Measurements from ENCODE around the gene PTPN4.

PTPN4 gene

GRCh38 chr2:120005834-120006521, 246.3 kb downstream of the PTPN4 start:
- no peak overlapping the region for H3K9ac ChIP-seq (ENCODE audit: low read depth in 1 of 2, low read length in 2 of 2)
- no peak overlapping the region for H3K27ac ChIP-seq (ENCODE audit: low read depth in 2 of 2, low read length in 2 of 2)
- H3K4me3 ChIP-seq (ENCODE audit: low read length in 2 of 2), result no peak overlapping the region
- no peaks in the 10 kb centered on the region for H3K4me1 ChIP-seq (ENCODE audit: control insufficient read depth in 2 of 2, insufficient read depth in 2 of 2, low read length in 2 of 2)
- H3K27me3 ChIP-seq (ENCODE audit: control insufficient read depth in 2 of 2, insufficient read depth in 2 of 2, low read length in 2 of 2), result no peaks in the 10 kb centered on the region
- no peaks in the 10 kb centered on the region for H3K36me3 ChIP-seq (ENCODE audit: control insufficient read depth in 2 of 2, insufficient read depth in 2 of 2, low read length in 2 of 2)
- H3K9me3 ChIP-seq (ENCODE audit: control insufficient read depth in 2 of 2, low read length in 2 of 2), result no peaks in the 10 kb centered on the region

GRCh38 chr2:120007851-120008250, 248.1 kb downstream of the PTPN4 start:
- H3K4me3 ChIP-seq (ENCODE audit: low read length in 2 of 2), result no peak overlapping the region
- H3K4me1 ChIP-seq (ENCODE audit: control insufficient read depth in 2 of 2, insufficient read depth in 2 of 2, low read length in 2 of 2), result peaks cover 4 to 6% of the 10 kb centered on the region in 2 donors
- H3K27ac ChIP-seq (ENCODE audit: low read depth in 2 of 2, low read length in 2 of 2), result no peak overlapping the region
- H3K9ac ChIP-seq (ENCODE audit: low read depth in 1 of 2, low read length in 2 of 2), result no peak overlapping the region
- no peaks in the 10 kb centered on the region for H3K36me3 ChIP-seq (ENCODE audit: control insufficient read depth in 2 of 2, insufficient read depth in 2 of 2, low read length in 2 of 2)
- H3K27me3 ChIP-seq (ENCODE audit: control insufficient read depth in 2 of 2, insufficient read depth in 2 of 2, low read length in 2 of 2), result no peaks in the 10 kb centered on the region
- H3K9me3 ChIP-seq (ENCODE audit: control insufficient read depth in 2 of 2, low read length in 2 of 2), result no peaks in the 10 kb centered on the region

DNA sequence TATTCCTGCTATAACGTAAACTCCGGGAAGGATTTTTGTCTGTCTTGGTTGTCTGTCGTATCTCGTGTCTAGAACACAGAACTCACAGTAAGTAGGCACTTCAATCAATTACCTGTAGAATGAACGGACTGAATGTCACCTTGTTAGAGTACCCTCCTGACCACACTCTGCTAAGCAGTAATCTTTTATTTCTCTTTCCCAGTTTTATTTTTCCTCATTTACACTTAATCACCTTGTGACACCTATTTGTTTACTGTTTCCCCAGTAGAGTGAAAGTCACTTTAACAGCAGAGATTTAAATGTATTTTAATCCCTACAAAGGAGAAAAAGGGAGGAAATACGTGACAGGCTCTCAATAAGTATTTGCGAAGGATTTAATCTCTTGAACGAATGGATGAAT, 252.6 kb downstream of the PTPN4 start:
- peaks cover 6 to 7% of the 10 kb centered on the region in 2 donors for H3K4me1 ChIP-seq (ENCODE audit: control insufficient read depth in 2 of 2, insufficient read depth in 2 of 2, low read length in 2 of 2)
- no peaks in the 10 kb centered on the region for H3K27me3 ChIP-seq (ENCODE audit: control insufficient read depth in 2 of 2, insufficient read depth in 2 of 2, low read length in 2 of 2)
- H3K27ac ChIP-seq (ENCODE audit: low read depth in 2 of 2, low read length in 2 of 2), result peak overlapping the region; percentile 63 to 83
- H3K9ac ChIP-seq (ENCODE audit: low read depth in 1 of 2, low read length in 2 of 2), result peak overlapping the region; percentile 60 to 89
- H3K9me3 ChIP-seq (ENCODE audit: control insufficient read depth in 2 of 2, low read length in 2 of 2), result no peaks in the 10 kb centered on the region
- peak overlapping the region; percentile 79 to 86 for H3K4me3 ChIP-seq (ENCODE audit: low read length in 2 of 2)
- no peaks in the 10 kb centered on the region for H3K36me3 ChIP-seq (ENCODE audit: control insufficient read depth in 2 of 2, insufficient read depth in 2 of 2, low read length in 2 of 2)

DNA sequence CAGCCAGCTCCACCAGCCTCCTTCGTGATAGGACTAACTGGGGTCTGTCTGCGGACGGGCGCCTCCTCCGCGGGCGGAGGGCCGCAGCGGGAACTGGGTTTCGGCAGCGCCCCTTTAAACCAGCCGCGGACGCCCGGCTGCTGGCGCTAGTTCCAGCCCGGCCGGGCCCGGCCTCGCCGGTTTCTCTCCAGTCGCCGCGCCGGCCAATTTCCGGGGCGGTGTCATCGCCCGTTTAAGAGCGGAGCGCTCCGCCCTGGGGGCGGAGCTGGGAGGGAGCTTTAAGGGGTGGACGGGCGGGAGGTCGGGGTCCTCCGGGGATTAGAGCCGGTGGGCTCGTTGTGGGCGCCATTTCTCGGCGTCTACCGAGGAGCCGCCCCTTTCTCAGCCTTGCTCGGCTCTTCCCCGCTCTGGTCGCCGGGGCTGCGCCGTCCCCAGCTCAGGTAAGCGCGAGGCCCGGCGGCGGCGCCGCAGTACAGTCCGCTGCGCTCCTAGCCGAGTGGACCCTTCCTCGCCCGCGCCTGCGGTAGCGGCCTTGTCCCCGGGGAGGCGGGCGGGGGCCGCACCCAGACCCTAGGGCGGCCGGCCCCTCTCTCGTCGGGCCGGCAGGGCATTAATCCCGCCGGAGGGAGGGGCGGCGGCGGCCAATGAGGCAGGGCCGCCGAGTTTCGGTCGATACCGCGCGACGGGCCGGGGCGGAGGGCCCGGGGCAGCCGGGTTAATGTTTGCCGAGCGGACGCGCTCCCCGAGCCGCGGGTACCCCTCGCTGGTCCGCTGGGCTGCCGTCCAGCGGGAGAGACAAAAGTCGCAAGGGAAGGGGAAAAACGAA, 253.3 kb downstream of the PTPN4 start, which contains the start of gene EPB41L5:
TSS of gene EPB41L5 (plus strand) at position 307 of the 826 bp plus-strand sequence. CDS start 6,008 bp downstream, outside the sequence.
- no peaks in the 10 kb centered on the region for H3K36me3 ChIP-seq (ENCODE audit: control insufficient read depth in 2 of 2, insufficient read depth in 2 of 2, low read length in 2 of 2)
- H3K4me1 ChIP-seq (ENCODE audit: control insufficient read depth in 2 of 2, insufficient read depth in 2 of 2, low read length in 2 of 2), result peaks cover 6 to 7% of the 10 kb centered on the region in 2 donors
- peak within 1 kb of the TSS; percentile 83 to 86 for H3K27ac ChIP-seq (ENCODE audit: low read depth in 2 of 2, low read length in 2 of 2)
- H3K9ac ChIP-seq (ENCODE audit: low read depth in 1 of 2, low read length in 2 of 2), result peak within 1 kb of the TSS; percentile 61 to 89
- peak within 1 kb of the TSS; percentile 79 to 86 for H3K4me3 ChIP-seq (ENCODE audit: low read length in 2 of 2)
- no peaks in the 10 kb centered on the region for H3K9me3 ChIP-seq (ENCODE audit: control insufficient read depth in 2 of 2, low read length in 2 of 2)
- no peaks in the 10 kb centered on the region for H3K27me3 ChIP-seq (ENCODE audit: control insufficient read depth in 2 of 2, insufficient read depth in 2 of 2, low read length in 2 of 2)

GRCh38 chr2:120013597-120014223, 254.0 kb downstream of the PTPN4 start:
- peaks cover 6 to 7% of the 10 kb centered on the region in 2 donors for H3K4me1 ChIP-seq (ENCODE audit: control insufficient read depth in 2 of 2, insufficient read depth in 2 of 2, low read length in 2 of 2)
- H3K27me3 ChIP-seq (ENCODE audit: control insufficient read depth in 2 of 2, insufficient read depth in 2 of 2, low read length in 2 of 2), result no peaks in the 10 kb centered on the region
- no peaks in the 10 kb centered on the region for H3K9me3 ChIP-seq (ENCODE audit: control insufficient read depth in 2 of 2, low read length in 2 of 2)
- H3K36me3 ChIP-seq (ENCODE audit: control insufficient read depth in 2 of 2, insufficient read depth in 2 of 2, low read length in 2 of 2), result no peaks in the 10 kb centered on the region
- H3K4me3 ChIP-seq (ENCODE audit: low read length in 2 of 2), result peak overlapping the region; percentile 79 to 86
- H3K27ac ChIP-seq (ENCODE audit: low read depth in 2 of 2, low read length in 2 of 2), result peak overlapping the region; percentile 83 to 86
- H3K9ac ChIP-seq (ENCODE audit: low read depth in 1 of 2, low read length in 2 of 2), result peak overlapping the region; percentile 61 to 89

DNA sequence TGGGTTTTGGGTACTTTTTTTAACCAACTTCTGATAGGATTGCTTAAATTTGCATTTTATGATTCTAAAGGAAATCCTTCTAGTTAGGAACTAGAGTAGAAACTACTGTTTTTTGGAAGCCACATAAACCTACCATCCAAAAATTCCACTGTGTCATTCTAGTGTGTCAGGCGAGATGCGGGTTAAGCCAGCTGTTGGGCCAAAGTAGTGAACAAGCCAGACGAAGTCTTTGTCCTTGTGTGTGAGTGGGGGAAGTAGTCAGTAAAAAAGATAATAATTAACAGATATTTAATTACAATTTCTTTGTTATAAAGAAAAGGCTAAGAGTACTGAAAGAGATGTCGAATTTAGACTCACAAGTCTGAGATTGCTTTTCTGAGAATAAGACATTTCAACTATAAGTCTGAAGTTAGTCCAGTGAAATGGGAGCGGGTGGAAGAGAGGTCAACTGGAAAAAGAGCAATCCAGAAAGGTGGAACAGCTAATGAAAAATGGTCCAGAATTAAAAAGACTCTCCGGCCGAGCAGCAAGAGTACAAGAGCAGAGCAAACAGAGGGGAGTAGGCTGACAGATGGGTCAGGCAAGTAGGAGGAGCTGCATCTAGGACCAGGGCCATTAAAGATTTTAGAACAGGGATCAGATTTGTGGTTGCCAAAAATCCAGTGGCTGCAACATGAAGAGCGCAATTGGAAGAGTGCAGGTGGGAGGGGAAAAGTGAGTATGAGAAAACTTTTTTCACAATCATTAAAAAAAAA, 254.7 kb downstream of the PTPN4 start:
- Histone ChIP-seq H3K36me3 (ENCODE audit: control insufficient read depth in 2 of 2, insufficient read depth in 2 of 2, low read length in 2 of 2) (peaks cover 0 to 4% of the 10 kb centered on the region in 2 donors), H3K9me3 (ENCODE audit: control insufficient read depth in 2 of 2, low read length in 2 of 2) (no peaks in the 10 kb centered on the region), H3K4me3 (ENCODE audit: low read length in 2 of 2) (peak overlapping the region in 1 of 2 donors; percentile 86), H3K27me3 (ENCODE audit: control insufficient read depth in 2 of 2, insufficient read depth in 2 of 2, low read length in 2 of 2) (no peaks in the 10 kb centered on the region), H3K27ac (ENCODE audit: low read depth in 2 of 2, low read length in 2 of 2) (no peak overlapping the region), H3K4me1 (ENCODE audit: control insufficient read depth in 2 of 2, insufficient read depth in 2 of 2, low read length in 2 of 2) (peaks cover 6 to 7% of the 10 kb centered on the region in 2 donors), H3K9ac (ENCODE audit: low read depth in 1 of 2, low read length in 2 of 2) (peak overlapping the region in 1 of 2 donors; percentile 89)

DNA sequence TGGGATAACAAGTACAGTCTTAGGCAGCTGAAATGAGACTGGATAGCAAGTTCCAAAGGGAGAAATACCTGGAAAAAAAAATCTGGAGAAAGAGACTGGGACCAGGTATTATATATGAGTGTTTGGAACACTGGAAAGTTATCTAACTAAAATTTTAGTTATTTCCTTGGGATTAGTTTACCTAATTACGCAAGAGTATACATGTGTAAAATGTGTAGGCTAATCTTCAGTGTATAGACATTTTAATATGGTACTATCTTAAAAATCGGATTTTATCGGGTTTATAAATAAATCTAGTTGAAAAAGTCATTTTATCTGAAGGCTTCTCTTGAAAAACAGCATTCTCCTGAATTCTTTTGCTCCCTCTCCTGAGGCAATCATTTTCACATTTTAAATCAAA, 257.1 kb downstream of the PTPN4 start:
- Histone ChIP-seq H3K36me3 (ENCODE audit: control insufficient read depth in 2 of 2, insufficient read depth in 2 of 2, low read length in 2 of 2) (peaks cover 0 to 4% of the 10 kb centered on the region in 2 donors), H3K4me1 (ENCODE audit: control insufficient read depth in 2 of 2, insufficient read depth in 2 of 2, low read length in 2 of 2) (peaks cover 6 to 7% of the 10 kb centered on the region in 2 donors), H3K27ac (ENCODE audit: low read depth in 2 of 2, low read length in 2 of 2) (no peak overlapping the region), H3K4me3 (ENCODE audit: low read length in 2 of 2) (no peak overlapping the region), H3K9ac (ENCODE audit: low read depth in 1 of 2, low read length in 2 of 2) (no peak overlapping the region), H3K9me3 (ENCODE audit: control insufficient read depth in 2 of 2, low read length in 2 of 2) (no peaks in the 10 kb centered on the region), H3K27me3 (ENCODE audit: control insufficient read depth in 2 of 2, insufficient read depth in 2 of 2, low read length in 2 of 2) (no peaks in the 10 kb centered on the region)

DNA sequence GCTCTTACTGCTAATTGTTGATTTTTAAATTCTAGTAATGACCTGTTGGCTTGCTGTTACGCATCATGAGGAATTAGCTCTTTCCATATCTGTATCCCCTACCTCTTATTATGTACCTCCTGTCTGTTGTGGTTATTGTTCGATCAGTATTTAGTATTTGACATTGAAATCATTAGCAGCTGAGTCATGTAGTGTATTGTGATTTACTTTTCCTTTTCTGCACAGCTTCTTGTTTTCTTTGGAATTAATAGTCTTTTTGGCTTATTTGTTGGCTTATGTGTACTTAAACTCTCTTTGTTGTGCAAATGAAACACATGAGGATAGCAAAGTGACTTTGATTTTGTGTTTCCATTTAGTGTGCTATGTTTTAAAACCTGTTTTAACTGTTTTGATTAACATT, 257.5 kb downstream of the PTPN4 start:
- peaks cover 0 to 4% of the 10 kb centered on the region in 2 donors for H3K36me3 ChIP-seq (ENCODE audit: control insufficient read depth in 2 of 2, insufficient read depth in 2 of 2, low read length in 2 of 2)
- no peaks in the 10 kb centered on the region for H3K27me3 ChIP-seq (ENCODE audit: control insufficient read depth in 2 of 2, insufficient read depth in 2 of 2, low read length in 2 of 2)
- no peak overlapping the region for H3K27ac ChIP-seq (ENCODE audit: low read depth in 2 of 2, low read length in 2 of 2)
- no peak overlapping the region for H3K4me3 ChIP-seq (ENCODE audit: low read length in 2 of 2)
- peaks cover 4 to 6% of the 10 kb centered on the region in 2 donors for H3K4me1 ChIP-seq (ENCODE audit: control insufficient read depth in 2 of 2, insufficient read depth in 2 of 2, low read length in 2 of 2)
- H3K9ac ChIP-seq (ENCODE audit: low read depth in 1 of 2, low read length in 2 of 2), result no peak overlapping the region
- no peaks in the 10 kb centered on the region for H3K9me3 ChIP-seq (ENCODE audit: control insufficient read depth in 2 of 2, low read length in 2 of 2)

- Histone ChIP-seq H3K9me3 (ENCODE audit: control insufficient read depth in 2 of 2, low read length in 2 of 2) (no peaks in the 10 kb centered on the region), H3K4me1 (ENCODE audit: control insufficient read depth in 2 of 2, insufficient read depth in 2 of 2, low read length in 2 of 2) (peaks cover 0 to 3% of the 10 kb centered on the region in 2 donors), H3K27me3 (ENCODE audit: control insufficient read depth in 2 of 2, insufficient read depth in 2 of 2, low read length in 2 of 2) (no peaks in the 10 kb centered on the region), H3K27ac (ENCODE audit: low read depth in 2 of 2, low read length in 2 of 2) (no peak overlapping the region), H3K9ac (ENCODE audit: low read depth in 1 of 2, low read length in 2 of 2) (no peak overlapping the region), H3K4me3 (ENCODE audit: low read length in 2 of 2) (no peak overlapping the region), H3K36me3 (ENCODE audit: control insufficient read depth in 2 of 2, insufficient read depth in 2 of 2, low read length in 2 of 2) (peaks cover 0 to 4% of the 10 kb centered on the region in 2 donors)
Measured at GRCh38 chr2:120018549-120018948, 258.8 kb downstream of the PTPN4 start.

Data from mucosa of rectum (tissue), 2 donors.